Panc1 (cell line): ENCODE results near the gene FAM222B. TPM values are rescaled to one million over a fixed set of nuclear protein-coding genes. Genes with fewer than 3 reads are reported as not detected.

Experiments
- ATAC-seq: fragments of 200-7000 bp; cut with Tn5 transposase; 2 replicates; pipeline ENCODE4 v1.9.1; 2020; ENCODE audit warnings: mild to moderate bottlenecking, moderate library complexity
- BruUV-seq: library from RNA; stranded (reverse); fragments of 400-500 nt; replicated peaks from 2 replicates; lab custom pipeline; 2021; lab: Mats Ljungman, UMichigan
- CTCF ChIA-PET: fragments of 300-600 bp; sonication (Branson Sonifier 250); formaldehyde crosslinking; loops from one replicate; lab custom pipeline; 2022; ENCODE audit warnings: antibody characterized with exemption; lab: Charles Lee
- POLR2A ChIA-PET: fragments of 300-600 bp; sonication (Branson Sonifier 250); formaldehyde crosslinking; loops from one replicate; lab custom pipeline; 2022; ENCODE audit warnings: antibody characterized with exemption; lab: Charles Lee
- DNase-seq: peaks from one replicate; pipeline ENCODE4 v3.0.0-alpha.2; 2010; ENCODE audit warnings: low read depth, low spot score
- H3K27ac ChIP-seq: 2 replicates; pipeline ENCODE4 v1.5.1; 2011; ENCODE audit warnings: mild to moderate bottlenecking, low read length, inconsistent platforms
- H3K27me3 ChIP-seq: fragments of 200-500 bp; sonication (Bioruptor generic); 2 replicates; pipeline ENCODE4 v1.6.0; 2014; ENCODE audit warnings: low read length, inconsistent platforms; ENCODE audit not compliant: control insufficient read depth, insufficient read depth
- H3K36me3 ChIP-seq: fragments of 200-500 bp; sonication (Bioruptor generic); 2 replicates; pipeline ENCODE4 v1.5.1; 2014; ENCODE audit warnings: inconsistent platforms, mild to moderate bottlenecking, low read length, moderate library complexity; ENCODE audit not compliant: control insufficient read depth, insufficient read depth
- H3K4me1 ChIP-seq: 2 replicates; pipeline ENCODE4 v1.5.1; 2011; ENCODE audit warnings: inconsistent platforms, mild to moderate bottlenecking, low read length, moderate library complexity; ENCODE audit not compliant: control insufficient read depth, insufficient read depth
- H3K4me3 ChIP-seq, 2 experiments: 2 replicates each; pipeline ENCODE4 v1.5.1; 2011 to 2012; ENCODE audit warnings: low read depth in 2 of 2, low read length in 2 of 2, mild to moderate bottlenecking in 2 of 2, inconsistent platforms in 1 of 2, moderate library complexity in 1 of 2
- H3K9me3 ChIP-seq: fragments of 200-500 bp; sonication (Bioruptor generic); 2 replicates; pipeline ENCODE4 v1.5.1; 2014; ENCODE audit warnings: low read depth, mild to moderate bottlenecking, inconsistent platforms, low read length, moderate library complexity; ENCODE audit not compliant: control insufficient read depth, insufficient read depth
- POLR2AphosphoS5 ChIP-seq: IDR thresholded peaks from 2 replicates; pipeline ENCODE4 v1.6.1; 2012; ENCODE audit warnings: mild to moderate bottlenecking, low read depth, low read length, moderate library complexity
- SIN3A ChIP-seq: IDR thresholded peaks from 2 replicates; pipeline ENCODE4 v1.6.1; 2012; ENCODE audit warnings: low read depth, mild to moderate bottlenecking, low read length, moderate library complexity, borderline replicate concordance; ENCODE audit not compliant: insufficient read depth
- TCF7L2 ChIP-seq: IDR thresholded peaks from 2 replicates; pipeline ENCODE4 v1.6.1; 2011; ENCODE audit warnings: mild to moderate bottlenecking, low read depth, low read length, inconsistent platforms
- in situ Hi-C: cut with HindIII; loops from 2 replicates; pipeline ENCODE4 v1.10.0; 2016; ENCODE audit warnings: low sequenced_read_pairs, low pct_unique_long_range_greater_than_20kb
- intact Hi-C: fragments of 100-400 bp; cut with micrococcal nuclease; formaldehyde crosslinking; loops from one replicate; pipeline ENCODE4 v1.10.0; 2022; ENCODE audit not compliant: unreplicated experiment
- total RNA-seq: library from RNA; stranded (reverse); gene quantifications from one replicate; pipeline ENCODE4 v1.2.1, GENCODE V29; 2021; ENCODE audit not compliant: unreplicated experiment
- TF ChIP-seq, protein P1 (sequence below), 2 experiments: IDR thresholded peaks; 2 replicates each; pipeline ENCODE4 v1.6.1; 2011 to 2012; ENCODE audit warnings: low read depth in 2 of 2, control low read depth in 1 of 2, low read length in 1 of 2, mild to moderate bottlenecking in 1 of 2, moderate library complexity in 1 of 2; ENCODE audit not compliant: insufficient read depth in 1 of 2
- TF ChIP-seq, protein P2 (sequence below): fragments of 450-650 bp; IDR thresholded peaks from 2 replicates; pipeline ENCODE4 v1.5.1; 2017; ENCODE audit warnings: mild to moderate bottlenecking

The FAM222B gene
- total RNA-seq, 1 experiment from 2014 or later: 38.5 TPM

DNA sequence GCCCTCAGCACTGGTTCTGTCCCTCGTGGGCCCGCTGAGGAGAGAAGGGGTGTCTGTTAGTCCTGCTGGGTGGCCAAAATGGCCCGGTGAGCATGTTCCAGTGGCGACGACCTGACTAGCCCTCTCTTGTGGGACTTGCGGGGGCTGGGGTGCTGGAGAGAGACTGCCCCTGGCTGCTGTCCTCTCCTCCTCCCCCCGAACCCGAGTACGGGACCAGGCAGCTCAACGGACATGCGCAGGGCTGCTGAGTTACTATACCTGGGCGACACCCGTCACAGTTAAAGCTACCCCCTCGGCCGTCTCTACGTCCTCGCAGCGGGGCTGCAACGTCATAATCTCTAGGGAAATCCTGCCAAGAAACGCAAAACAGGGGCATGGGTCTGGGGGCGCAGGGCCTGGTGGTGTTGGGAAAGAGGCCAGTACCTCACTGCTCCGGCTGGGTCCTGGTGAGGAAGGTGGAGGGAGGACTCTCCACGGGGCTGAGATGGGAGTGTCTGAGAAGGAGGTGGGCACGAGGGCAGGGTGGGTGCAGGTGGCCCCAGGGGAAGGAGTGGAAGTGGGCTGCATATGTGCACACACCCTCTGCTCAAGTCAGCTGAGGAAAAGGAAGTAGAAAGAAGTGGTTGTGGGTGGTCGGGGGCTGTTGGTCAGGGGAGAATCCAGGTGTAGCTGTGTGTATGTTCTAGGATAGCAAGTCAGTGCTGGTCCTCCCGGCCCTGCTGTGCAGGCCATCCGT is 41.5 kb upstream of the FAM222B start:
- POLR2A ChIA-PET: no interaction called here
- H3K4me3 ChIP-seq: no peak overlapping the region
- no peaks in the 10 kb centered on the region for H3K36me3 ChIP-seq
- H3K27ac ChIP-seq: no peak overlapping the region
- ATAC-seq: no peak
- H3K9me3 ChIP-seq: no peaks in the 10 kb centered on the region
- TF ChIP-seq SIN3A (no peak), POLR2AphosphoS5 (no peak), TCF7L2 (no peak)
- TF ChIP-seq, protein P1, sequence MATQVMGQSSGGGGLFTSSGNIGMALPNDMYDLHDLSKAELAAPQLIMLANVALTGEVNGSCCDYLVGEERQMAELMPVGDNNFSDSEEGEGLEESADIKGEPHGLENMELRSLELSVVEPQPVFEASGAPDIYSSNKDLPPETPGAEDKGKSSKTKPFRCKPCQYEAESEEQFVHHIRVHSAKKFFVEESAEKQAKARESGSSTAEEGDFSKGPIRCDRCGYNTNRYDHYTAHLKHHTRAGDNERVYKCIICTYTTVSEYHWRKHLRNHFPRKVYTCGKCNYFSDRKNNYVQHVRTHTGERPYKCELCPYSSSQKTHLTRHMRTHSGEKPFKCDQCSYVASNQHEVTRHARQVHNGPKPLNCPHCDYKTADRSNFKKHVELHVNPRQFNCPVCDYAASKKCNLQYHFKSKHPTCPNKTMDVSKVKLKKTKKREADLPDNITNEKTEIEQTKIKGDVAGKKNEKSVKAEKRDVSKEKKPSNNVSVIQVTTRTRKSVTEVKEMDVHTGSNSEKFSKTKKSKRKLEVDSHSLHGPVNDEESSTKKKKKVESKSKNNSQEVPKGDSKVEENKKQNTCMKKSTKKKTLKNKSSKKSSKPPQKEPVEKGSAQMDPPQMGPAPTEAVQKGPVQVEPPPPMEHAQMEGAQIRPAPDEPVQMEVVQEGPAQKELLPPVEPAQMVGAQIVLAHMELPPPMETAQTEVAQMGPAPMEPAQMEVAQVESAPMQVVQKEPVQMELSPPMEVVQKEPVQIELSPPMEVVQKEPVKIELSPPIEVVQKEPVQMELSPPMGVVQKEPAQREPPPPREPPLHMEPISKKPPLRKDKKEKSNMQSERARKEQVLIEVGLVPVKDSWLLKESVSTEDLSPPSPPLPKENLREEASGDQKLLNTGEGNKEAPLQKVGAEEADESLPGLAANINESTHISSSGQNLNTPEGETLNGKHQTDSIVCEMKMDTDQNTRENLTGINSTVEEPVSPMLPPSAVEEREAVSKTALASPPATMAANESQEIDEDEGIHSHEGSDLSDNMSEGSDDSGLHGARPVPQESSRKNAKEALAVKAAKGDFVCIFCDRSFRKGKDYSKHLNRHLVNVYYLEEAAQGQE (IDR thresholded peaks at IDR 0.05; ENCODE audit: insufficient read depth in 1 of 2, low read depth in 2 of 2, low read length in 1 of 2): no peak
- TF ChIP-seq, protein P2, sequence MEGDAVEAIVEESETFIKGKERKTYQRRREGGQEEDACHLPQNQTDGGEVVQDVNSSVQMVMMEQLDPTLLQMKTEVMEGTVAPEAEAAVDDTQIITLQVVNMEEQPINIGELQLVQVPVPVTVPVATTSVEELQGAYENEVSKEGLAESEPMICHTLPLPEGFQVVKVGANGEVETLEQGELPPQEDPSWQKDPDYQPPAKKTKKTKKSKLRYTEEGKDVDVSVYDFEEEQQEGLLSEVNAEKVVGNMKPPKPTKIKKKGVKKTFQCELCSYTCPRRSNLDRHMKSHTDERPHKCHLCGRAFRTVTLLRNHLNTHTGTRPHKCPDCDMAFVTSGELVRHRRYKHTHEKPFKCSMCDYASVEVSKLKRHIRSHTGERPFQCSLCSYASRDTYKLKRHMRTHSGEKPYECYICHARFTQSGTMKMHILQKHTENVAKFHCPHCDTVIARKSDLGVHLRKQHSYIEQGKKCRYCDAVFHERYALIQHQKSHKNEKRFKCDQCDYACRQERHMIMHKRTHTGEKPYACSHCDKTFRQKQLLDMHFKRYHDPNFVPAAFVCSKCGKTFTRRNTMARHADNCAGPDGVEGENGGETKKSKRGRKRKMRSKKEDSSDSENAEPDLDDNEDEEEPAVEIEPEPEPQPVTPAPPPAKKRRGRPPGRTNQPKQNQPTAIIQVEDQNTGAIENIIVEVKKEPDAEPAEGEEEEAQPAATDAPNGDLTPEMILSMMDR: no peak
- BruUV-seq: no TSS peak
- H3K27me3 ChIP-seq: no peaks in the 10 kb centered on the region
- CTCF ChIA-PET: no interaction called here
- intact Hi-C loops (no loop called here), in situ Hi-C loops (no loop called here)
- DNase-seq: no peak
- H3K4me1 ChIP-seq: no peaks in the 10 kb centered on the region

DNA sequence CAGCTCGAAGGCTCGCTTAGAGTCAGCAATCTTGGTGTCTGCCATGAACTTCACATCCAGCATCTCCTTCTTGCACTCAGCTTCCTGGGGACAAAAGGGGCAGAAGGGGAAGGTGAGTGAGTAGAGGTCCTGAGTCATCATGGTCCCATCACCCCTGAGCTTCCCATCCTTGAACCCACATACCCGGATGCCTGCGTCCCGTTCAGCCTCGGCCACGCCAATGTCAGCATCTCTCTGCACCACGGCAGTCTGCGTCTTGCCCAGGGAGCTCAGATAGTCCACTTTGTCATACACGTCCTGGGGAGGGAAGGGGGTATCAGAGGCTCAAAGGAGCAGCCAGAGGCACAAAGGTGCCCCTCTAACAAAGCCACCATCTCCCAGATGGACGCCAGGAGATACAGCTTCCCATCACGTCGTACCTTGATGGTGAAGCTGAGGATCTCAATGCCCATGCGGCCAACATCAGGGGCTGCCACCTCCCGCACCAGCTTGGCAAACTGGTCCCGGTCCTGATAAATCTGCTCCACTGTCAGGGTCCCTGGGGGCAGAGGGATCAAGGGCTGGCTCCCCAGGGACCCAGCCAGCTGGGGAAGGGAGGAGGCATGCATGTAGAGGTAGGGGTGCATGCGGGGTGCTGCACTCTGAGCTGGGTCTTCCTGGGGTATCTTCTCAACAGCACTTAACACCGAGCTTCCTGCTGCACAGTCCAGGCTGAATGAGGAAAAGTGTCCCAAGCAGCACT is 39.7 kb upstream of the FAM222B start:
- in situ Hi-C loops (no loop called here), intact Hi-C loops (no loop called here)
- DNase-seq: no peak
- CTCF ChIA-PET: interaction anchor here (0.6 to 1.4 kb wide), 2 partner anchors 118 to 130 kb away, joined by 5 read pairs; no protein-coding TSS in a partner anchor
- Histone ChIP-seq H3K27ac (no peak overlapping the region), H3K4me3 (no peak overlapping the region), H3K9me3 (no peaks in the 10 kb centered on the region), H3K27me3 (no peaks in the 10 kb centered on the region), H3K4me1 (no peaks in the 10 kb centered on the region), H3K36me3 (no peaks in the 10 kb centered on the region)
- no TSS peak for BruUV-seq
- TF ChIP-seq TCF7L2: no peak
- TF ChIP-seq, protein P1 (IDR thresholded peaks at IDR 0.05; ENCODE audit: insufficient read depth in 1 of 2, low read depth in 2 of 2, low read length in 1 of 2): no peak
- TF ChIP-seq POLR2AphosphoS5: no peak
- TF ChIP-seq SIN3A: no peak
- TF ChIP-seq, protein P2: no peak
- POLR2A ChIA-PET: interaction anchor here (0.6 kb wide), 1 partner anchor 12 kb away, joined by 20 read pairs; no protein-coding TSS in a partner anchor
- ATAC-seq: no peak
